Trophoblast cell (in vitro differentiated cells and primary cell): ENCODE data around the gene RNFT2.

ENCODE experiments used
- DNase-seq, 2 donors: peaks; one replicate each; pipeline ENCODE4 v3.0.0-alpha.2; 2016
- H2AFZ ChIP-seq: 2 replicates; pipeline ENCODE4 v1.6.1; 2013; ENCODE audit warnings: low read length, moderate library complexity, mild to moderate bottlenecking; ENCODE audit not compliant: insufficient read depth, poor library complexity
- H2AK5ac ChIP-seq: 2 replicates; pipeline ENCODE4 v1.6.1; 2013; ENCODE audit warnings: mild to moderate bottlenecking, low read length
- H2BK120ac ChIP-seq: 2 replicates; pipeline ENCODE4 v1.6.1; 2013; ENCODE audit warnings: low read length, mild to moderate bottlenecking, moderate library complexity; ENCODE audit not compliant: insufficient read depth, poor library complexity
- H2BK12ac ChIP-seq: 2 replicates; pipeline ENCODE4 v1.6.1; 2013; ENCODE audit warnings: mild to moderate bottlenecking, low read length, moderate library complexity
- H2BK5ac ChIP-seq: 2 replicates; pipeline ENCODE4 v1.6.1; 2013; ENCODE audit warnings: low read length, low read depth, moderate library complexity, mild to moderate bottlenecking; ENCODE audit not compliant: poor library complexity
- H3K14ac ChIP-seq: 2 replicates; pipeline ENCODE4 v1.6.1; 2013; ENCODE audit warnings: mild to moderate bottlenecking, low read length
- H3K18ac ChIP-seq: 2 replicates; pipeline ENCODE4 v1.6.1; 2013; ENCODE audit warnings: mild to moderate bottlenecking, low read length
- H3K23ac ChIP-seq: 2 replicates; pipeline ENCODE4 v1.6.1; 2013; ENCODE audit warnings: low read length
- H3K27ac ChIP-seq: 2 replicates; pipeline ENCODE4 v1.5.1; 2013; ENCODE audit warnings: low read depth, mild to moderate bottlenecking, inconsistent platforms, low read length, moderate library complexity
- H3K27me3 ChIP-seq: 2 replicates; pipeline ENCODE4 v1.6.1; 2013; ENCODE audit warnings: inconsistent platforms, mild to moderate bottlenecking, low read length, moderate library complexity; ENCODE audit not compliant: insufficient read depth
- H3K36me3 ChIP-seq, 2 experiments: 1 replicate in 1 of 2; 2 replicates in 1 of 2; pipeline ENCODE4 v1.6.1; 2013; ENCODE audit warnings: low read length in 2 of 2, mild to moderate bottlenecking in 2 of 2, moderate library complexity in 1 of 2; ENCODE audit not compliant: insufficient read depth in 2 of 2, control insufficient read depth in 1 of 2
- H3K4ac ChIP-seq: 2 replicates; pipeline ENCODE4 v1.6.1; 2013; ENCODE audit warnings: low read depth, mild to moderate bottlenecking, low read length, moderate library complexity
- H3K4me1 ChIP-seq, 2 experiments: 1 replicate in 1 of 2; 2 replicates in 1 of 2; pipeline ENCODE4 v1.6.1; 2013; ENCODE audit warnings: low read length in 2 of 2, mild to moderate bottlenecking in 2 of 2, moderate library complexity in 1 of 2; ENCODE audit not compliant: insufficient read depth in 2 of 2, control insufficient read depth in 1 of 2
- H3K4me2 ChIP-seq: 2 replicates; pipeline ENCODE4 v1.6.1; 2013; ENCODE audit warnings: inconsistent platforms, mild to moderate bottlenecking, low read length, moderate library complexity
- H3K4me3 ChIP-seq: 2 replicates; pipeline ENCODE4 v1.5.1; 2013; ENCODE audit warnings: mild to moderate bottlenecking, low read depth, low read length, inconsistent platforms
- H3K79me1 ChIP-seq: one replicate; pipeline ENCODE4 v1.6.1; 2013; ENCODE audit warnings: low read length
- H3K79me2 ChIP-seq: 2 replicates; pipeline ENCODE4 v1.6.1; 2013; ENCODE audit warnings: low read length, mild to moderate bottlenecking; ENCODE audit not compliant: control insufficient read depth, insufficient read depth, poor library complexity
- H3K9ac ChIP-seq: 2 replicates; pipeline ENCODE4 v1.6.1; 2013; ENCODE audit warnings: mild to moderate bottlenecking, low read length
- H3K9me3 ChIP-seq: 2 replicates; pipeline ENCODE4 v1.6.1; 2013; ENCODE audit warnings: low read depth, mild to moderate bottlenecking, control low read depth, inconsistent platforms, low read length; ENCODE audit not compliant: insufficient read depth
- H4K12ac ChIP-seq: 2 replicates; pipeline ENCODE4 v1.6.1; 2013; ENCODE audit warnings: low read depth, mild to moderate bottlenecking, low read length, moderate library complexity
- H4K8ac ChIP-seq: 2 replicates; pipeline ENCODE4 v1.6.1; 2013; ENCODE audit warnings: low read depth, mild to moderate bottlenecking, low read length, moderate library complexity
- H4K91ac ChIP-seq: one replicate; pipeline ENCODE4 v1.6.1; 2013; ENCODE audit warnings: low read depth, mild to moderate bottlenecking, low read length, moderate library complexity
- WGBS: extraction: QIAGEN DNeasy Blood & Tissue Kit; methylation state at CpG from one replicate; pipeline ENCODE4 v1.1.7; 2013; ENCODE audit warnings: missing lambda C conversion rate; ENCODE audit not compliant: insufficient read length, insufficient coverage; ENCODE audit errors: extremely low coverage; 5-methylcytosine and 5-hydroxymethylcytosine counted together

The RNFT2 gene

GRCh38 chr12:116890330-116890729 is 152.2 kb downstream of the RNFT2 start:
- Histone ChIP-seq H3K18ac (no peak overlapping the region), H3K9ac (no peak overlapping the region), H2BK120ac (no peak overlapping the region), H4K91ac (no peak overlapping the region), H4K8ac (no peak overlapping the region), H3K4me2 (no peak overlapping the region), H2BK12ac (no peak overlapping the region), H2AK5ac (no peak overlapping the region), H3K14ac (no peak overlapping the region), H3K23ac (no peak overlapping the region), H3K27me3 (no peaks in the 10 kb centered on the region), H3K4me1 (no peaks in the 10 kb centered on the region), H3K79me2 (no peaks in the 10 kb centered on the region), H3K4ac (no peak overlapping the region), H2AFZ (no peak overlapping the region), H4K12ac (no peak overlapping the region), H3K9me3 (no peaks in the 10 kb centered on the region), H3K27ac (no peak overlapping the region), H3K36me3 (no peaks in the 10 kb centered on the region), H3K79me1 (no peaks in the 10 kb centered on the region), H2BK5ac (no peak overlapping the region), H3K4me3 (no peak overlapping the region)
- no peak for DNase-seq
- whole genome bisulfite sequencing: no CpG with 5 or more reads among the region's 2 CpGs

GRCh38 chr12:116891019-116891418 is 152.9 kb downstream of the RNFT2 start:
- no peaks in the 10 kb centered on the region for H3K4me1 ChIP-seq
- WGBS: no CpG with 5 or more reads among the region's 3 CpGs

GRCh38 chr12:116892349-116893140 is 154.4 kb downstream of the RNFT2 start:
- Histone ChIP-seq H4K12ac (no peak overlapping the region), H2BK12ac (no peak overlapping the region), H2AFZ (no peak overlapping the region), H2BK5ac (no peak overlapping the region), H3K27ac (no peak overlapping the region), H3K4me3 (no peak overlapping the region), H3K18ac (no peak overlapping the region), H3K4me1 (no peaks in the 10 kb centered on the region), H3K23ac (no peak overlapping the region), H3K79me2 (no peaks in the 10 kb centered on the region), H2BK120ac (no peak overlapping the region), H3K79me1 (no peaks in the 10 kb centered on the region), H3K4ac (no peak overlapping the region), H3K27me3 (no peaks in the 10 kb centered on the region), H3K9ac (no peak overlapping the region), H4K8ac (no peak overlapping the region), H3K4me2 (no peak overlapping the region), H3K36me3 (no peaks in the 10 kb centered on the region), H4K91ac (no peak overlapping the region), H3K14ac (no peak overlapping the region), H2AK5ac (no peak overlapping the region), H3K9me3 (no peaks in the 10 kb centered on the region)
- DNase-seq: peak in 1 of 2 donors; percentile 31
- WGBS: no CpG with 5 or more reads among the region's 12 CpGs

More at GRCh38 chr12:116891019-116891418, 152.9 kb downstream of the RNFT2 start:
- Histone ChIP-seq H3K23ac (no peak overlapping the region), H2AFZ (no peak overlapping the region), H2BK12ac (no peak overlapping the region), H3K18ac (no peak overlapping the region), H3K79me2 (no peaks in the 10 kb centered on the region), H3K14ac (no peak overlapping the region), H3K4me2 (no peak overlapping the region), H2BK120ac (no peak overlapping the region), H4K12ac (no peak overlapping the region), H3K27me3 (no peaks in the 10 kb centered on the region), H4K91ac (no peak overlapping the region), H2AK5ac (no peak overlapping the region), H3K79me1 (no peaks in the 10 kb centered on the region), H3K27ac (no peak overlapping the region), H4K8ac (no peak overlapping the region), H3K4ac (no peak overlapping the region), H3K9me3 (no peaks in the 10 kb centered on the region), H3K4me3 (no peak overlapping the region), H3K9ac (no peak overlapping the region), H2BK5ac (no peak overlapping the region), H3K36me3 (no peaks in the 10 kb centered on the region)
- DNase-seq: no peak

- no peak overlapping the region for H3K4me2 ChIP-seq
- no peak overlapping the region for H2BK120ac ChIP-seq
- no peaks in the 10 kb centered on the region for H3K79me1 ChIP-seq
- H4K12ac ChIP-seq: no peak overlapping the region
- H3K9ac ChIP-seq: no peak overlapping the region
- H3K4me3 ChIP-seq: no peak overlapping the region
- no peak overlapping the region for H3K23ac ChIP-seq
- H2AFZ ChIP-seq: no peak overlapping the region
- no peak overlapping the region for H2BK12ac ChIP-seq
- no CpG with 5 or more reads among the region's 3 CpGs for WGBS
- no peak overlapping the region for H3K27ac ChIP-seq
- no peaks in the 10 kb centered on the region for H3K27me3 ChIP-seq
- H3K9me3 ChIP-seq: no peaks in the 10 kb centered on the region
- H2AK5ac ChIP-seq: no peak overlapping the region
- H3K4ac ChIP-seq: no peak overlapping the region
- no peak overlapping the region for H4K91ac ChIP-seq
- H4K8ac ChIP-seq: no peak overlapping the region
- no peaks in the 10 kb centered on the region for H3K36me3 ChIP-seq
- H3K4me1 ChIP-seq: no peaks in the 10 kb centered on the region
- H3K14ac ChIP-seq: no peak overlapping the region
- DNase-seq: no peak
- no peak overlapping the region for H3K18ac ChIP-seq
- H2BK5ac ChIP-seq: no peak overlapping the region
- H3K79me2 ChIP-seq: no peaks in the 10 kb centered on the region
Observed at GRCh38 chr12:116894913-116895312, 156.8 kb downstream of the RNFT2 start.
